Left kidney (tissue), 2 donors: ENCODE data around the gene FKBP8. TPM values are rescaled to one million over a fixed set of nuclear protein-coding genes. Genes with fewer than 3 reads are reported as not detected.
"Not testable (repeated sequence)": the region's sequence is repeated elsewhere in the genome, so short reads cannot be mapped to it uniquely, and the experiment has no call there.

ENCODE experiments used
- DNase-seq: peaks from one replicate; pipeline ENCODE4 v3.0.0-alpha.2; 2013
- polyA plus RNA-seq: library from polyadenylated mRNA; unstranded; fragments of 120-200 nt; gene quantifications from one replicate; pipeline ENCODE4 v1.2.1, GENCODE V29; 2013; ENCODE audit not compliant: insufficient read length

The FKBP8 gene
- polyA plus RNA-seq, 1 donor: 152 TPM

GRCh38 chr19:18568367-18568766 lies 25.0 kb upstream of the FKBP8 start:
- DNase-seq: no peak

- no peak for DNase-seq
Measured at GRCh38 chr19:18566953-18567352, 23.6 kb upstream of the FKBP8 start.

GRCh38 chr19:18562086-18562485 lies 18.7 kb upstream of the FKBP8 start:
- DNase-seq: no peak

- no peak for DNase-seq
Measured at GRCh38 chr19:18559685-18560084, 16.3 kb upstream of the FKBP8 start.

- DNase-seq: no peak
Measured at GRCh38 chr19:18558604-18559003, 15.2 kb upstream of the FKBP8 start.

GRCh38 chr19:18558202-18558555 lies 14.8 kb upstream of the FKBP8 start:
- DNase-seq: no peak

- peak; percentile 96 for DNase-seq
Measured at GRCh38 chr19:18557411-18558201, 14.2 kb upstream of the FKBP8 start, which contains the start of gene KXD1. KXD1 (plus strand) TSS chr19:18557870; CDS start chr19:18562057, 4,187 bp downstream.

GRCh38 chr19:18551631-18552030 lies 8.3 kb upstream of the FKBP8 start:
- no peak for DNase-seq

- no peak for DNase-seq
Measured at GRCh38 chr19:18543814-18544475, 572 bp upstream of the FKBP8 start.

- no peak for DNase-seq
Measured at GRCh38 chr19:18541992-18542940, 1.1 kb downstream of the FKBP8 start.

GRCh38 chr19:18541258-18541991 lies 1.9 kb downstream of the FKBP8 start:
- no peak for DNase-seq

GRCh38 chr19:18540200-18540599 lies 3.2 kb downstream of the FKBP8 start:
- DNase-seq: not testable (repeated sequence)

GRCh38 chr19:18539372-18539771 lies 4.0 kb downstream of the FKBP8 start:
- DNase-seq: no peak

GRCh38 chr19:18538115-18538514 lies 5.3 kb downstream of the FKBP8 start:
- no peak for DNase-seq

GRCh38 chr19:18537431-18537830 lies 5.9 kb downstream of the FKBP8 start:
- no peak for DNase-seq

GRCh38 chr19:18536475-18536874 lies 6.9 kb downstream of the FKBP8 start:
- DNase-seq: no peak

GRCh38 chr19:18533058-18533457 lies 10.3 kb downstream of the FKBP8 start:
- DNase-seq: no peak

GRCh38 chr19:18532168-18532890 lies 11.0 kb downstream of the FKBP8 start:
- no peak for DNase-seq

GRCh38 chr19:18531485-18531884 lies 11.9 kb downstream of the FKBP8 start:
- no peak for DNase-seq

- DNase-seq: no peak
Measured at GRCh38 chr19:18529782-18530181, 13.6 kb downstream of the FKBP8 start.

GRCh38 chr19:18526316-18526715 lies 17.1 kb downstream of the FKBP8 start:
- DNase-seq: no peak
